H9 (cell line): ENCODE measurements around the gene SGCE. TPM values are rescaled to one million over a fixed set of nuclear protein-coding genes. Genes with fewer than 3 reads are reported as not detected.

Experiments used
- DNase-seq: peaks from one replicate; pipeline ENCODE4 v3.0.0-alpha.2; 2017
- H2AFZ ChIP-seq: one replicate; pipeline ENCODE4 v1.6.1; 2013; ENCODE audit warnings: mild to moderate bottlenecking, low read length, control low read depth, moderate library complexity
- H2AK5ac ChIP-seq: 2 replicates; pipeline ENCODE4 v1.6.1; 2013; ENCODE audit warnings: low read length, control low read depth, mixed read lengths; ENCODE audit not compliant: insufficient read length
- H2BK120ac ChIP-seq: one replicate; pipeline ENCODE4 v1.6.1; 2013; ENCODE audit warnings: low read depth, mild to moderate bottlenecking, low read length, control low read depth, inconsistent platforms; ENCODE audit not compliant: poor library complexity, severe bottlenecking
- H2BK12ac ChIP-seq: 2 replicates; pipeline ENCODE4 v1.6.1; 2013; ENCODE audit warnings: low read length, control low read depth, mixed read lengths, low read depth; ENCODE audit not compliant: insufficient read length
- H2BK15ac ChIP-seq: 2 replicates; pipeline ENCODE4 v1.6.1; 2013; ENCODE audit warnings: low read depth, low read length, control low read depth
- H2BK20ac ChIP-seq: one replicate; pipeline ENCODE4 v1.6.1; 2013; ENCODE audit warnings: low read depth, mild to moderate bottlenecking, low read length, control low read depth, inconsistent platforms; ENCODE audit not compliant: poor library complexity, severe bottlenecking
- H2BK5ac ChIP-seq: 2 replicates; pipeline ENCODE4 v1.6.1; 2013; ENCODE audit warnings: low read length, control low read depth, mixed read lengths; ENCODE audit not compliant: insufficient read length
- H3K14ac ChIP-seq: 2 replicates; pipeline ENCODE4 v1.6.1; 2013; ENCODE audit warnings: low read length, control low read depth; ENCODE audit not compliant: insufficient read depth
- H3K18ac ChIP-seq: 2 replicates; pipeline ENCODE4 v1.6.1; 2013; ENCODE audit warnings: low read depth, mild to moderate bottlenecking, mixed read lengths, low read length, control low read depth; ENCODE audit not compliant: insufficient read length
- H3K23ac ChIP-seq: 2 replicates; pipeline ENCODE4 v1.6.1; 2013; ENCODE audit warnings: low read length, control low read depth, mixed read lengths, low read depth; ENCODE audit not compliant: insufficient read length
- H3K23me2 ChIP-seq: 2 replicates; pipeline ENCODE4 v1.6.1; 2013; ENCODE audit warnings: low read depth, mild to moderate bottlenecking, mixed read lengths, low read length, control low read depth; ENCODE audit not compliant: insufficient read length, poor library complexity, severe bottlenecking
- H3K27ac ChIP-seq: 2 replicates; pipeline ENCODE4 v1.5.1; 2013; ENCODE audit warnings: low read length, control low read depth, mixed read lengths, low read depth; ENCODE audit not compliant: insufficient read length
- H3K27me3 ChIP-seq: 2 replicates; pipeline ENCODE4 v1.6.1; 2013; ENCODE audit warnings: low read length, control low read depth, inconsistent platforms; ENCODE audit not compliant: insufficient read depth
- H3K4ac ChIP-seq: 2 replicates; pipeline ENCODE4 v1.6.1; 2013; ENCODE audit warnings: low read depth, mild to moderate bottlenecking, control low read depth, inconsistent platforms, low read length, moderate library complexity
- H3K4me1 ChIP-seq: 2 replicates; pipeline ENCODE4 v1.6.1; 2013; ENCODE audit warnings: low read length, control low read depth, inconsistent platforms; ENCODE audit not compliant: insufficient read depth
- H3K4me2 ChIP-seq: 2 replicates; pipeline ENCODE4 v1.6.1; 2013; ENCODE audit warnings: low read length, control low read depth, mixed read lengths; ENCODE audit not compliant: insufficient read length, insufficient read depth
- H3K56ac ChIP-seq: 2 replicates; pipeline ENCODE4 v1.6.1; 2013; ENCODE audit warnings: low read depth, mild to moderate bottlenecking, mixed read lengths, low read length, control low read depth; ENCODE audit not compliant: insufficient read length
- H3K79me1 ChIP-seq: 2 replicates; pipeline ENCODE4 v1.6.1; 2013; ENCODE audit warnings: low read depth, mild to moderate bottlenecking, moderate library complexity, low read length, control low read depth, inconsistent platforms; ENCODE audit not compliant: insufficient read depth, poor library complexity, severe bottlenecking
- H3K79me2 ChIP-seq: 2 replicates; pipeline ENCODE4 v1.6.1; 2013; ENCODE audit warnings: low read length, control low read depth, inconsistent platforms; ENCODE audit not compliant: insufficient read depth
- H3K9ac ChIP-seq: 2 replicates; pipeline ENCODE4 v1.6.1; 2013; ENCODE audit warnings: low read length, control low read depth, mixed read lengths; ENCODE audit not compliant: insufficient read length; ENCODE audit errors: extremely low read depth
- H3K9me3 ChIP-seq: one replicate; pipeline ENCODE4 v1.6.1; 2013; ENCODE audit warnings: low read depth, low read length, inconsistent platforms; ENCODE audit not compliant: control insufficient read depth
- H3T11ph ChIP-seq: one replicate; pipeline ENCODE4 v1.6.1; 2013; ENCODE audit warnings: mild to moderate bottlenecking, low read length, control low read depth, inconsistent platforms
- H4K20me1 ChIP-seq: one replicate; pipeline ENCODE4 v1.6.1; 2013; ENCODE audit not compliant: control insufficient read depth, insufficient read length, insufficient read depth
- H4K5ac ChIP-seq: 2 replicates; pipeline ENCODE4 v1.6.1; 2013; ENCODE audit warnings: low read depth, mild to moderate bottlenecking, mixed read lengths, low read length, control low read depth; ENCODE audit not compliant: insufficient read length
- H4K8ac ChIP-seq: replicated peaks from 2 replicates; pipeline ENCODE4 v1.6.1; 2013; ENCODE audit warnings: low read length, control low read depth, mixed read lengths, low read depth; ENCODE audit not compliant: insufficient read length
- H4K91ac ChIP-seq: 2 replicates; pipeline ENCODE4 v1.6.1; 2013; ENCODE audit warnings: low read depth, mild to moderate bottlenecking, moderate library complexity, mixed read lengths, low read length, control low read depth; ENCODE audit not compliant: insufficient read length
- H3K27ac Mint-ChIP-seq, 3 experiments: 2 replicates in 2 of 3; 3 replicates in 1 of 3; pipeline ENCODE4 v1.8.0; 2020 to 2021; ENCODE audit warnings: mixed read lengths in 3 of 3, mild to moderate bottlenecking in 1 of 3, moderate library complexity in 1 of 3
- H3K27me3 Mint-ChIP-seq: 2 replicates; pipeline ENCODE4 v1.8.0; 2021; ENCODE audit warnings: low read depth, mild to moderate bottlenecking, moderate library complexity, mixed read lengths
- H3K36me3 Mint-ChIP-seq, 3 experiments: 2 replicates in 2 of 3; 3 replicates in 1 of 3; pipeline ENCODE4 v1.8.0; 2020 to 2021; ENCODE audit warnings: low read depth in 3 of 3, mixed read lengths in 3 of 3; ENCODE audit not compliant: insufficient read depth in 1 of 3
- H3K4me1 Mint-ChIP-seq, 2 experiments: 2 replicates each; pipeline ENCODE4 v1.8.0; 2020; ENCODE audit warnings: mixed read lengths in 2 of 2
- H3K4me3 Mint-ChIP-seq, 2 experiments: 2 replicates in 1 of 2; 3 replicates in 1 of 2; pipeline ENCODE4 v1.8.0; 2020 to 2021; ENCODE audit warnings: mild to moderate bottlenecking in 2 of 2, mixed read lengths in 2 of 2, moderate library complexity in 1 of 2
- H3K9me3 Mint-ChIP-seq, 2 experiments: 2 replicates in 1 of 2; 3 replicates in 1 of 2; pipeline ENCODE4 v1.8.0; 2020; ENCODE audit warnings: mild to moderate bottlenecking in 2 of 2, mixed read lengths in 2 of 2, moderate library complexity in 1 of 2
- CTCF ChIP-seq: fragments of 200-600 bp; sonication (generic); conservative IDR thresholded peaks from 3 replicates; pipeline ENCODE4 v1.8.0; 2021; ENCODE audit warnings: antibody characterized with exemption, mild to moderate bottlenecking
- WGBS: extraction: QIAGEN DNeasy Blood & Tissue Kit; methylation state at CpG from one replicate; pipeline ENCODE4 v1.1.7; 2013; ENCODE audit warnings: missing lambda C conversion rate, low lambda C conversion rate, mixed read lengths; ENCODE audit not compliant: insufficient read length; ENCODE audit errors: extremely low coverage; 5-methylcytosine and 5-hydroxymethylcytosine counted together
- total RNA-seq: library from RNA; stranded (reverse); gene quantifications from 2 replicates; pipeline ENCODE4 v1.2.1, GENCODE V29; 2021

The SGCE gene
- total RNA-seq, 1 experiment from 2014 or later: 30.5 TPM

GRCh38 chr7:94649450-94649849, 6.5 kb downstream of the SGCE start:
- H4K20me1 ChIP-seq: no peaks in the 10 kb centered on the region
- H3K79me1 ChIP-seq: no peaks in the 10 kb centered on the region
- H2AK5ac ChIP-seq: no peak overlapping the region
- H4K8ac ChIP-seq: no peak overlapping the region
- no peak overlapping the region for H3K27ac ChIP-seq
- WGBS: no CpG with 5 or more reads among the region's 4 CpGs
- H3K23ac ChIP-seq: no peak overlapping the region
- no peaks in the 10 kb centered on the region for H3K9me3 ChIP-seq
- H3T11ph ChIP-seq: no peak overlapping the region
- no peak overlapping the region for H3K9ac ChIP-seq
- H2BK12ac ChIP-seq: no peak overlapping the region
- Mint-ChIP-seq H3K27ac (no peak overlapping the region; a peak in 1 of 7 replicates), H3K27me3 (no peaks in the 10 kb centered on the region), H3K36me3 (no peaks in the 10 kb centered on the region), H3K4me1 (peaks cover 41 to 44% of the 10 kb centered on the region in 2 experiments), H3K4me3 (no peak overlapping the region), H3K9me3 (no peaks in the 10 kb centered on the region)
- H3K23me2 ChIP-seq: no peaks in the 10 kb centered on the region
- H3K4me1 ChIP-seq: peaks cover 5% of the 10 kb centered on the region; the same call in 1 of the 2 replicates
- no peak overlapping the region for H2AFZ ChIP-seq
- no peak for TF ChIP-seq CTCF
- no peaks in the 10 kb centered on the region for H3K27me3 ChIP-seq
- no peak overlapping the region for H3K56ac ChIP-seq
- H3K14ac ChIP-seq: no peak overlapping the region
- H2BK20ac ChIP-seq: no peak overlapping the region
- no peak overlapping the region for H3K18ac ChIP-seq
- no peak overlapping the region for H4K91ac ChIP-seq
- no peak overlapping the region for H4K5ac ChIP-seq
- DNase-seq: no peak
- H2BK5ac ChIP-seq: no peak overlapping the region
- H2BK15ac ChIP-seq: no peak overlapping the region
- H3K4me2 ChIP-seq: no peak overlapping the region
- H3K79me2 ChIP-seq: no peaks in the 10 kb centered on the region; the same call in 1 of the 2 replicates
- no peak overlapping the region for H3K4ac ChIP-seq
- H2BK120ac ChIP-seq: no peak overlapping the region
